ENCODE measurements around the gene CATSPERD.
"Not testable (repeated sequence)": the region's sequence is repeated elsewhere in the genome, so short reads cannot be mapped to it uniquely, and the experiment has no call there.

The CATSPERD gene

GRCh38 chr19:5684694-5685430, 35.6 kb upstream of the CATSPERD start:
- no peak for DNase-seq (ENCODE audit: low read depth)

GRCh38 chr19:5686326-5686646, 34.2 kb upstream of the CATSPERD start:
- DNase-seq (ENCODE audit: low read depth) = no peak

- DNase-seq (ENCODE audit: low read depth) = peak; percentile 89
Observed at GRCh38 chr19:5686647-5687359, 33.6 kb upstream of the CATSPERD start.

- no peak for DNase-seq (ENCODE audit: low read depth)
Observed at GRCh38 chr19:5687360-5688198, 32.9 kb upstream of the CATSPERD start.

GRCh38 chr19:5688262-5688881, 32.1 kb upstream of the CATSPERD start:
- not testable (repeated sequence) for DNase-seq (ENCODE audit: low read depth)

- peak; percentile 94 for DNase-seq (ENCODE audit: low read depth)
Observed at GRCh38 chr19:5690125-5690954, 30.1 kb upstream of the CATSPERD start, which contains the start of gene RPL36. TSS of gene RPL36 (plus strand) at chr19:5690295. CDS start at chr19:5690508, 213 bp downstream.

- peak; percentile 55 for DNase-seq (ENCODE audit: low read depth)
Observed at GRCh38 chr19:5690955-5691821, 29.2 kb upstream of the CATSPERD start.

GRCh38 chr19:5691822-5692722, 28.4 kb upstream of the CATSPERD start:
- no peak for DNase-seq (ENCODE audit: low read depth)

GRCh38 chr19:5692723-5693194, 27.7 kb upstream of the CATSPERD start:
- DNase-seq (ENCODE audit: low read depth) = no peak

GRCh38 chr19:5693195-5694166, 27.0 kb upstream of the CATSPERD start:
- DNase-seq (ENCODE audit: low read depth) = no peak

- no peak for DNase-seq (ENCODE audit: low read depth)
Observed at GRCh38 chr19:5694167-5694955, 26.1 kb upstream of the CATSPERD start.

- DNase-seq (ENCODE audit: low read depth) = no peak
Observed at GRCh38 chr19:5694956-5695648, 25.3 kb upstream of the CATSPERD start.

GRCh38 chr19:5695649-5696195, 24.7 kb upstream of the CATSPERD start:
- DNase-seq (ENCODE audit: low read depth) = no peak

- DNase-seq (ENCODE audit: low read depth) = no peak
Observed at GRCh38 chr19:5696196-5697021, 24.0 kb upstream of the CATSPERD start.

Data from iris pigment epithelial cell (primary cell).